Kidney capillary endothelial cell (primary cell): Measurements from ENCODE around the gene SLC7A7.
A peak's percentile ranks its signal among the peaks of the same experiment; 100 is the strongest.
"Not testable (repeated sequence)": the region's sequence is repeated elsewhere in the genome, so short reads cannot be mapped to it uniquely, and the experiment has no call there.

Experiments used
- DNase-seq: peaks from one replicate; pipeline ENCODE4 v3.0.0-alpha.2; 2018; ENCODE audit warnings: low spot score

SLC7A7 gene

GRCh38 chr14:22786685-22787084, 28.6 kb downstream of the SLC7A7 start:
- no peak for DNase-seq

DNA sequence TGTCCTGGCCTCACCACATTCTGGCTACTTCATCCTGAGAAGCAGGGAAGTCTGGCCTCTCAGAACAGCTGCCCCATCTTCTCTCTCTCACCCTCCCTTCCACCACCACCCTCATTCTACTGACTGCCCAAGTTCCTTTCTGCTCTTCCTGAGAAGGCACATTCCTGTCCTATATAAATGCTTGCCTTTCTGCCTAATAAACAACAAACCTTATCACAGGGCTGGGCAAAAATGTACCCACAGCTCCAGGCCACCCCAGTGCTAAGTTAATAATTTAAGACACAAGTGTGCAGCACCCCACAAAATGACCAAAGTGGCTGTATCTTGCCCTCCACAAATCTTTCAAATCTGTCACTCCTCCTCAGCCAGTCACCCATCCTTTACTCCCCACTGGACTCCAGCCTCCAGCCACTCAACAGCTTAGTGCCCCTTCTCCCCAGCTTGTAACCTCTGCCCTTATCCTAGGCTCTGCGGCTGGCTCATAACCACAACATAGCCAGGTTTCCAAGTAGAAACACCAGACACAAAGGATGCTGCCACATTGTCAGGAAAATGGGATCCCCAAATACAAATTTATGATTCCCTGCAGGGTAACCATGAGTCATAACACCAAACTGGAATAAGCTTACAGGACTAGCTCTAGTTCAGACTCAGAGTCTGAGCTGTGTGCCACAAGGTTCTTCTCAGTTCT, 33.8 kb downstream of the SLC7A7 start:
- no peak for DNase-seq

GRCh38 chr14:22780941-22781300, 34.3 kb downstream of the SLC7A7 start:
- DNase-seq, result no peak

DNA sequence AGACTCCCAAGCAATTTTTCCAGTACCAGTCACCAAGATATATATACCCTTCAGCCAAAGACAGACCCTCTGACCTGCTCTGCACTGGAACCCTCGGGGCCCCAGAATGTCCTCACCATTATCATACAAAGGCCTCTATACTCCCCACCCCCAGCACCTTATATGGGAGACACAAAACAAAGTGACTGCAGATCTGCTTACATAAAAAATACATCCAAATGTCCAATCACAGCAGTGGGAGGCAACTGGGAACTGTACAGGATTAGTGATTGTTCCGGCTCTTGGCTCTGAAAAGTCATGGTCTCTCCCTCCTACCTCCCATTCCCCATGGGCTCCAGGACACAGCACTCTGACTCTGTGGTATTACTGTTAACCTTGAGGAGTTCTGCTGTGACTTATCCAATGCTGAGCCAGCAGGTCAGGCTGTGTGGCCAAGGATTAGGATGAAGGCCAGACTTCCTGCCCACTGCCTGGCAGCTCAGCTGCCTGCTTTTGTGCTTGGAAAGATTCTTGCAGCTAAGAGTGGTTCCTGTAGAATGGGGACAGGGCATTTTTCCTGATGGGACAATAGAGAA, 35.0 kb downstream of the SLC7A7 start:
- peak; percentile 33 for DNase-seq

GRCh38 chr14:22778084-22778483, 37.2 kb downstream of the SLC7A7 start:
- no peak for DNase-seq

- not testable (repeated sequence) for DNase-seq
These were observed 38.4 kb downstream of the SLC7A7 start for GRCh38 chr14:22776849-22777248.

GRCh38 chr14:22776215-22776614, 39.0 kb downstream of the SLC7A7 start:
- DNase-seq, result no peak

DNA sequence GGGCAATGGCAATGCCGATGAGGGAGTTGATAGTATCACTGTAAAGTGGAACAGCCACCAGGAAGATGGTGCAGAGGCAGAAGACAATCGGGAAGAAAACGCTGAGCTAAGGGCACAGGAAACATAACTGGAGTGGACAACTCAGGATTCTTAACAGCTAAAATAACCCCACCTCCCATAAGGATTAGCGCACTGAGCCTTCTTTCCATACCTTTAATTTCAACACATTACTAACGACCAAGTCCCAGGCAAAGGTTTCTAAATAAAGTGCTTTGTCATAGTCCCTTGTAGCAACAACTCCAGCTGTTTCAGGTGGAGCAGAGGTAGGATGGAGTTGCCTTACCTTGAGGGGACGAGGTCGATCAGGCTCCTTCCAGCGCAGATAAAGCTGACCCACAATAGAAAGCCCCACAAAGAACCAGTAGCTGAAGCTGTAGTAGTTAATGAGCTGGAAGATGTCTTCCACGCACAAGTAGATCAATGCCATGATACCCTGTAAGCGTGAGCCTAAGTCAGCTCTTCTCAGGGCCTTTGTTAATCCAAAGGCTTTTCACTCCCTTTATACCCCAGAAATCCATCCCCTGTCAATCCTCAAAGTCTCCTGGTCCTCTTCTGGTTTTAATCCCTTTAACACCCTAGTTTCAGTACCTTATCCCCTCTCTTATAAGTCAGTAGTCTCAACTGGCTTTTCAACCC, 41.1 kb downstream of the SLC7A7 start:
- no peak for DNase-seq

DNA sequence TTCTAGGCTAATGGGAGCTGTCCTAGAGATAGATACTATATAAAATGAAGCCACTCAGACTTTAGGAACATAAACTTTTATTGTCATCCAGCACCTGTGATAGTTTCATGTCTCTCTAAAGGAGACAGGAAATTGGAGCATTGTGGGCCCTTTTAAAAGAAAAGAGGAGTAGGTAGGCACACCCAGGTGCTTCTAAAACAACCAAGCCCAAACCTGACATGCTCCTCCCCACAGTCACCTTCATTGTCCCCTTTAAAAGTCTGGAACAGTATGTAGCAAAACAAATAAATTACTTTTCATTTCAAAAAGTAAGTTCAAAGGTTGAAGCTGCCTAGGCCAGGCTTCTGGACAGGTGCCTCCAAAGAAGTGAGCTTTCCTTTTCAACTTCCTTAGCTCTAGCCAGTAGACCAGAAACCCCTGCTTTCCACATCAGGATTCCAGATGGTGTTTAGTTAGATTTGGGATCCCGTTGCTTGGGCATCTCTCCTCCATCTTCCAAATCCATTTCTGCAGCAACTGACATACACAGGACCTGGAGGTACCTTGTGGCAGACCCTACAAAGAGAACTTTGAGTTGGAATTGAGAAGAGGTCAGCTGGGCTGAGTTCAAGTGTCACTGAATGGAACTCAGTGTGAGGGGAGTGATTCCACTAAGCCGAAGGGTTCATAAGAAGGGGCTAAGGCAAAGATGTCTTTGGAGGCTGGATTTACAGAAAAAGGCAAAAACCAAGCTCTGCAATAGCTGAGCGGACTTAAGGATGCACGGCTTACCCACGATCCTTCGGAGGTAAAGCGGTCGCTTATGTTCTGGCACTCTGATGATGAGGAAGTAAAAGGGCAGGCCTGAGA, 41.8 kb downstream of the SLC7A7 start:
- DNase-seq, result no peak

GRCh38 chr14:22772725-22773124, 42.5 kb downstream of the SLC7A7 start:
- no peak for DNase-seq

DNA sequence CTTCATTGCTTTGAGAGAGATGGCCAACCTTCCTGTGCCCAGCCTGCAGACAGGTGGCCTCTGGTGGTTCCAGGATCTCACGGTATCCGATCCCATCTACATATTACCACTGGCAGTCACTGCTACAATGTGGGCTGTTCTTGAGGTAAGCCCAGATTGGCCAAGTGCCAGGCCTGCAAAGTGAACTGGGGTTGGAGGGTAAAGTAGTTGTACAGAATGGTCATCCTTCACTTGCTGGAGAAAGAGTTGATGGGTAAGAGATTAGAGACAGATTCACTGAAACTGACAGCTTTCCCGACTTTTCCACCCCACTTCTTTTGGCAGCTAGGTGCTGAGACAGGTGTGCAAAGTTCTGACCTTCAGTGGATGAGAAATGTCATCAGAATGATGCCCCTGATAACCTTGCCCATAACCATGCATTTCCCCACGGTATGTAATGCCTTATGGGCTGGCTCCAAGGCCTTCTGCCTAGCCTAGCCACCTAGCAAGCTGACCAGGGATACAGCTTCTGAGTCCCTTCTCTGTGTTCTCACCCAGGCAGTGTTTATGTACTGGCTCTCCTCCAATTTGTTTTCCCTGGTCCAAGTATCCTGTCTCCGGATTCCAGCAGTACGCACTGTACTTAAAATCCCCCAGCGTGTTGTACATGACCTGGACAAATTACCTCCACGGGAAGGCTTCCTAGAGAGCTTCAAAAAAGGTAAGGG, 44.6 kb downstream of the SLC7A7 start:
- DNase-seq, result no peak

DNA sequence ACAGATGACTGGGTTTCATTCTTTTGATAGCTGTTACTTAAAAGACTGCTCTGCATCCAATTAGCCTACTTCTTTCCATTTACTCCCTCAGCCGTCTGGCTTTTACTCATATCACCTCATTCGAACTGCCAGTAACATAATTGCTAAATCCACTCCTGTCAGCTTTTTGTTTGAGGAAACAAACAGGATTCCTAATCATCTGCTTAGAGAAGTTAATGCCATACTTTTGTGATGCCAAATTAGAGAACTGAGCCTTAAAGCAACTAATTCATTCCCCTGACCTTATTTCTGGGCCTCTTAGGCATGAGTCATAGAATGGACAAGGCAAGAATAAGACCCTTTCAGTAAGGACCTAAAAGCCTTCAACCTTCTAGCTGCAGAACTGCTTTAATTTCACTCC, 45.9 kb downstream of the SLC7A7 start:
- no peak for DNase-seq

DNA sequence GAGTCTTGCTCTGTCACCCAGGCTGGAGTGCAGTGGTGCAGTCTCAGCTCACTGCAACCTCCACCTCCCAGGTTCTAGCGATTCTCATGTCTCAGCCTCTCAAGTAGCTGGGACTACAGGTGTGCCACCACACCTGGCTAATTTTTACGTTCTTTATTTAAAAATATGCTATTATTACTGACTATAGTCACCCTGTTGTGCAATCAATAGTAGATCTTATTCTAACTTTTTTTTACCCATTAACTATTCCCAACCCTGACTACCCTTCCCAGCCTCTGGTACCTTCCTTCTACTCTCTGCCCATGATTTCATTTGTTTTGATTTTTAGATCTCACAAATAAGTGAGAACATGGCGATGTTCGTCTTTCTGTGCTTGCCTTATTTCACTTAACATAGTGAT, 46.3 kb downstream of the SLC7A7 start:
- no peak for DNase-seq

DNA sequence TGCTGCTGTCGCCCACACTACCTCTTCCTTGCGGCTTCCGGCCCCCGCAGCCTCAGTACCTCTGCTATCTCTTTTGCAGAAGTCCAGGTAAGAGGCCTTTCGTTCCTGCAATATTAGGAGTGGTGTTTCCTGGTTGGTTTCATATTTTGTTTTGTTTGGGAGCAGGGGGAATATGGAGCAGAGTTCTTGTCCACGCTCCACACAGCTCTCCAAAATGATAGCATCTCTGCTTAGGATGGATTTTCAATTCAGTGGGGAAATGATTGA, 48.0 kb downstream of the SLC7A7 start:
- no peak for DNase-seq

DNA sequence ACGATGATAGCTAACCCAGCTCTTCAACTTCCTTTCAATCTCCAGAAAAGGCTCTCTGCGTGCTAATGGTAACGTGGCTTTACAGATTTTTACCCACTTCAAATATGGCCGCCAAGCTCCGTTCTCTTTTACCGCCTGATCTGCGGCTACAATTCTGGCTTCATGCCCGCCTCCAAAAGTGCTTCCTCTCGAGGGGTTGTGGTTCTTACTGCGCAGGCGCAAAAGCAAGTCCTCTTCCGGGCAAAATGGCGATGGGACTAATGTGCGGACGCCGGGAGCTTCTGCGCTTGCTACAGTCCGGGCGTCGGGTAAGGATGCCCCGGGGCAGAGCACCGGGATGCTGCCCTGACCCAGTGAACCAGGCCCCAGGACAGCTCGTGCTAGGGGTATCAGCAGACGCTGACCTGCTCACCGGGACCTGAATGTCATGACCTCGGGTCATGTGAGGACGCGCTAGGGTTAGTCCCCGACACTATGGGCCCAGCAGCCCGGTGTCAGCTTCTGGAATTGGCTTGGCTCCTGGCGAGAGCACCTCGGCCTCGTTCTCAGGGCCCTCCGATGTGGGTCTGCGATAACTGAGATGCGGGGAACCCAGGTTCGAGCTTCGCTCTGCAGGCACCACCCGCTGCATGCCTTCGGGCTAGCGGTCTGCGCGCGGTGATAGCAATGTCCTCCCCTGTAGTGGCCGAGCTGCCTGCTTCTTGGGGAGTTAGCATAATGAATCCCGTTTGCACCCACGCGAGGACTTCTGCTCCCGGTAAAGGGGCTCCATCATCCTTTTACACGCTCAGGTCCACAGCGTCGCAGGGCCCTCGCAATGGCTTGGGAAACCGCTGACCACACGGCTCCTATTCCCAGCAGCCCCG, 48.5 kb downstream of the SLC7A7 start, which contains the start of gene OXA1L:
TSS of gene OXA1L (plus strand) at position 232 of the 866 bp plus-strand sequence. CDS start at position 246, 14 bp downstream.
- DNase-seq, result peak; percentile 98

GRCh38 chr14:22764382-22764781, 50.9 kb downstream of the SLC7A7 start:
- DNase-seq, result no peak

DNA sequence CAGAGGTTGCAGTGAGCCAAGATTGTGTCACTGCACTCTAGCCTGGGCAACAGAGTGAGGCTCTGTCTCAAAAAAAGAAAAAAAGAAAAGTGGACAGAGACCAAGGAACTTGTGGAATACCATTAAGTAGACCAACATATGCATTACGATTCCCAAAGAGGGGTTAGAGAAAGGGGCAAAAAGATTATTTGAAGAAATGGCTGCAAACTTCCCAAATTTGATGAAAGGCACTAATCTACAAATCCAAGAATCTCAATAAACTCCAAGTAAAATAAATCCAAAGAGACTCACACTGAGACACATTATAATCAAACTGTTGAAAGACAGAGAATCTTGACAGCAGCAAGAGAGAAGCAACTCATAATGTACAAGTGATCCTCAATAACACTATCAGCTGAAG, 53.5 kb downstream of the SLC7A7 start:
- no peak for DNase-seq

DNA sequence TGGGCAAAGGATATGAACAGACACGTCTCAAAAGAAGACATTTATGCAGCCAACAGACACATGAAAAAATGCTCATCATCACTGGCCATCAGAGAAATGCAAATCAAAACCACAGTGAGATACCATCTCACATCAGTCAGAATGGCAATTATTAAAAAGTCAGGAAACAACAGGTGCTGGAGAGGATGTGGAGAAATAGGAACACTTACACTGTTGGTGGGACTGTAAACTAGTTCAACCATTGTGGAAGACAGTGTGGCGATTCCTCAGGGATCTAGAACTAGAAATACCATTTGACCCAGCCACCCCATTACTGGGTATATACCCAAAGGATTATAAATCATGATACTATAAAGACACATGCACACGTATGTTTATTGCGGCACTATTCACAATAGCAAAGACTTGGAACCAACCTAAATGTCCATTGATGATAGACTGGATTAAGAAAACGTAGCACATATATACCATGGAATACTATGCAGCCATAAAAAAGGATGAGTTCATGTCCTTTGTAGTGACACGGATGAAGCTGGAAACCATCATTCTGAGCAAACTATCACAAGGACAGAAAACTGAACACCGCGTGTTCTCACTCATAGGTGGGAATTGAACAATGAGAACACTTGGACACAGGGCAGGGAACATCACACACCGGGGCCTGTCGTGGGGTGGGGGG, 57.1 kb downstream of the SLC7A7 start:
- not testable (repeated sequence) for DNase-seq

DNA sequence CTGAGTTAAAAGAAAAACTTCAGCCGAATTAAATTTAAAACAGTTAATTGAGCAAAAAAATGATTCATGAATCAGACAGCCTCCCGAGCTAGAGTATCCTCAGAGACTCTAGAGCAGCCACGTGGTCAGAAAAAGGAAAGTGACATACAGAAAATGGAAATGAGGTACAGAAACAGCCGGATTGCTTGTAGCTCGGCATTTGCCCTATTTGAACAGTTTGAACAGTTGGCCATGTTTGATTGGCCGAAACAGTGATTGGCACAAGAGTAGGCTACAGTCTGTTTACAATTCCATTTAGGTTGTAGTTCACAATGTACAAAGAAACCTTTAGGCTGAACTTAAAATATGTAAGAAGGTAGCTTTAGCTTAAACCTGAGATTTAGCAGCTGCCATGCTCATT, 61.6 kb downstream of the SLC7A7 start:
- no peak for DNase-seq

DNA sequence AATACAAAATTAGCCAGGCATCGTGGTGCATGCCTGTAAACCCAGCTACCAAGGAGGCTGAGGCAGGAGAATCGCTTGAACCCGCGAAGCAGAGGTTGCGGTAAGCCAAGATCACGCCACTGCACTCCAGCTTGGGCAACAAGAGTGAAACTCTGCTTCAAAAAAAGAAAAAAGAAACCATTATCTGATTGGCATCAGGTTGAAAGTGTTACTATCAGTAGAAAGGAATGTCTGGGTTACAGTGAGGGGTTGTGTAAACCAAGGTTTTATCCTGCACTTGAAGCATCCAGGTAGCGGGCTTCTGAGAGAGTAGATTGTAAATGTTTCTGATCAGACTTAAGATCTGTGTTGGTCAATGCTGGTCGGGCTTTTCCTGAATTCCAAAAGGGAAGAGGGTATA, 62.8 kb downstream of the SLC7A7 start:
- no peak for DNase-seq

DNA sequence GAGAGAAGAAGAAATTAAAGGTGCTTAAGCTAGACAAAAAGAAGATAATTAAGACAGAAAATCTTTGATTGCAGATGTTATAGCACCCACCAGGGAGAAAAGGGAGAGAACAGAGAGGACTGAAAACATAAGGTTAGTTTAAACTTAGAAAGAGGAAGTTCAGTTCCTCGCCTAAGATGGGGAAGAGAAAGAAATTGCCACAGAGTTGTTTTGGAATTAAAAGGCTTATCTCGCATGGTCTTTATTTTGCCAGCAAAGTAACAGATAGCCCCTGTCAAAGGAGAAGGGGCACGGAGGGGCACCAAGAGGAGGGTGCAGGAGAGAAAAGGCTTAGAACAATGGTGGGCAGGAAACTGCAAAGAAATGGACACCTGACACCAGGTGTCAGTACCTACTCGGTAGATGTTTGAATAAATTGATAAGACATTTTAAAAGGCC, 66.6 kb downstream of the SLC7A7 start:
- DNase-seq, result no peak
